ENCODE results near the gene TNS1. TPM values are rescaled to one million over a fixed set of nuclear protein-coding genes. Genes with fewer than 3 reads are reported as not detected.

Gene TNS1
- polyA plus RNA-seq, 4 donors = 56.1 to 65.8 (median 61.6) TPM

DNA sequence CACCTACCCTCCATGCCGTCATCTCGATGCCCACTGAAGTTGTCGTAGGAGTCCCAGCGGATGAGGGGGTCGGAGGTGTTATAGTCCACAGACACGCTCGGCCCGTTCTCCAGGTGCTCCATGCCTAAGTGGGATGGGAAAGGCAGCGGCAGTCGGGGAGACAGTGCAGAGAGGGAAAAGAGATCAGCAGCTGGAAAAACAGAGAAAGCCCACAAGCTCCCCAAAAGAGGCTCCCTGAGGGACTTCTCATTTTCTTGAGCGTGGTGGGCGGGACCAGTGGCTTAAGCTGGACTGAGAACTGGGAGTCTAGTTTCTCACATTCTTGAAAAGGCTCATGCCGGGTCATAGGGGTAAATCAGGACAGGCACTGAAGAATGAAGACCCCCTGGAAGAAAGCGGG lies 121.9 kb downstream of the TNS1 start:
- no peak for DNase-seq (ENCODE audit: low read depth in 4 of 4, low spot score in 3 of 4)

DNA sequence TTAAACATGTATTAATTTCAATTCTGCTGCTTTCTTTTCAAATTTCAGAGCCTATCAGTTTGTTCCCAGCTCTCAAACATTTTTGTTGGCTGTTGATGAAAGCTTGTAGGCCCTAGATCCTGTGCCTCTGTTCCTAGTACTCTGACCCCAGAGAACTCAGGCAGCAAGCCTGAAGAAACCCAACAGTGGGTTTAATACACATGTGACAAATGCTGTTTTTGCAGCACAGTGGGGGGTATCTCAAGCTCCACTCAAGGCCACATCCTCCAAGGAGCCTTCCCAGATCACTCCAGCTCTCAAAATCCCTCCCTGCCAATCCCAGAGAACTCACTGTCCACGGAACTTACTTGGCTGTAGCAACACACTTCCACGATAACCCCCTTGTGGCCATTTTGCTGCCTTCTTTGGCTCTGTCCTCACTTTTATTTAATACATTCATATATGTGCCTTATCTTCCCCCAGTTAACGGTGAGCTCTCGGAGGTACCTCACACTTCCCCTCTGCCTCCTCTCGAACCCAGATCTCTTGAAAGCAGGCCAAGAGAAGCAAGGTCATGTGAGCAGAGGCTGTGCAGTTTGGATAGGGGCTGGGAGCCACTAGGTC lies 122.4 kb downstream of the TNS1 start:
- DNase-seq (ENCODE audit: low read depth in 4 of 4, low spot score in 3 of 4) = no peak

DNA sequence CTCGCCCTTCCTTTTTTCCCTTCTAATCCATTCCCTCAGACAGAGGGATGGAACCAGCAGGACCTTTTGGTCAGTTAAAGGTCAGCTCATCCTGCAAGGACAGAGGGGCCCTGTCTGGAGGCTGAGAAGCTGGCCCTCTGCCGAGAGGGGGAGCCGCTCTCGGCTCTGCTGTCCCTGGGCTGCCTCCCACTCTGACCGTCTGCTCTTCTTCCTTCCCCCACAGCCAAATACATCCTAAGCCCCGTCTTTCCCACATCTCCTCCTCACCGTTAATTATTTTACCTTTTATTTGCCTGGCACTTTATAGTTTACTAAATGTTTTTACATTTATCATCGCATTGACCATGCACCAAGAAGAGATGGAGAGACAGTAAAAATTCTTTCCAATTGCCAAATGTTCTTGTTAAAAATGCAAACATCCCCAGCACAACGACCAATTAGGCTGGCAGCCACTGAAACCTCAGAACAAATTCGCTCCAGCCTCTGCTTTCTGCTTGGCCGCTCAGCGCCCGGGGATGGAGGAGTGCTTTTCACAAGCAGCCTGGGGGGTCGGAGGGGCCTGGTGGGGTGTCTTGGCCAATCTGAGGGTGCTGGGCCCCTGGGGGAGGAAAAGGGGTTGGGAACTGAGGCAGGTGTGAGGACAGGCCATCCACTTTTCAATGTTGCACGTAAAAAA lies 123.7 kb downstream of the TNS1 start:
- no peak for DNase-seq (ENCODE audit: low read depth in 4 of 4, low spot score in 3 of 4)

DNA sequence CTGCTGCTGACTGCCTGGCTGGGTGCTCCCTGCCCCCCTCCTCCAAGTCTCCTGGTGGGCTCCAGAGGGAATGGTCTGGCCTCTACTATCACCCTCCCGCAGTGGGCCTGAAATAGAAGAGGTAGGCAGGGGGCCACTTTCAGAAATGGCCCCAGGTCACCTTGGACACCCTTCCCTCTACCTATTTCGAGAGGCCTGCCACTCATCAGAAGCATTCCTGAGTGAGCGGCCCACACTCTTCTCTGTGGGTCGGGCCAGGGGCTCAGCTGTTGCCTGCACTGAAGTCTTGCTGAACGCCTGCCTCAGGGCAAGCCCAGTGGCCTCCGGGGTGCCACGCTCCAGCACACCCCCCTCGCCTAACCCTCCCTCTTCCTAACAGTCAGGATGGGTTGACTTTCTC lies 124.9 kb downstream of the TNS1 start:
- no peak for DNase-seq (ENCODE audit: low read depth in 4 of 4, low spot score in 3 of 4)

DNA sequence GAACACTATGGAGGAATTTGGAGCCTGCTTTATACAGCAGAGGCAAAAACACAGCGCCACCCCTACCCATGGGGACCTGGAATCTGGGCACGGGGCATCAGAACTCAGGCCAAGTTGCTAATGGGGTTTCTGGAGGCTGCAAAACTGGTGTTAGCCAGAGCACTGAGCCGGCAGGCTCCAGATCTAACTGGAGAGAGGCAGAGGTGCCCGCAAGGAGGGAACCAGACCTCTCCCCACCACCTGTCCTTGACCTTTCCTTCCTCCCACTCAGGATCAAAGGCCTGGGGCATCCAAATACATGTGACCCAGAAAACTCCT lies 126.6 kb downstream of the TNS1 start:
- no peak for DNase-seq (ENCODE audit: low read depth in 4 of 4, low spot score in 3 of 4)

DNA sequence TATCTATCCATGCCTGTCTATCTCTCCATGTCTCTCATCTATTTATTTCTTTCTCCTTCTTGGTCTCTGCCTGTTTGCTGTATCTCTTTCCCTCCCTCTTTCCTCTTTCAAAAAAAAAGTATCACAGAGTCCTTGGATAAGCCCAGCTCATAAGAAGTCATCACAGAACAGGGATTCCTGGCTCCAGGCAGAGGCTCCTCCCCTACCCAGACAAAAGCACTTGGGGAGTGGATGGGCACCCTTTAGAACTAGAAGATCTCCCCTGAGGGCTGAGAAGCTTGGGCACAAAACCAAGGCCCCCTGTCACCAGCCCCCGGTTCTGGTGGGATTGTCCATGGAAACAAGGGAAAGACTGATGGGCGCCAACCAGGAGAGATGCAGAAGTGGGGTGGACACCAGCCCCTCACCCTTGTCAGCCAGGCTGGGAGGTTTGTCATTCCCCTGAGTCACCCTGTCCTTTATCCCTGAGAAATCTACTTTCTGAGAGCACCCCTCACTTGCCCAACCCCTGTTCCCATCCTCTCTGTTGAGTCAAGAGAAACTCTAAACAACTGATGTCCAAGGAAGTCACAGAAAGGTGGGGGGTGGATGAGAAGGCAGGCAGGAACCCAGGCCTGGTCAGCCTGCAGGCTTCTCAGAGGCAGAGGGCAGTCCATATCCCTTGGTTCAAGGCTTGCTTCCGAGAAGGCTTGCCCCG lies 127.1 kb downstream of the TNS1 start:
- DNase-seq (ENCODE audit: low read depth in 4 of 4, low spot score in 3 of 4) = no peak

DNA sequence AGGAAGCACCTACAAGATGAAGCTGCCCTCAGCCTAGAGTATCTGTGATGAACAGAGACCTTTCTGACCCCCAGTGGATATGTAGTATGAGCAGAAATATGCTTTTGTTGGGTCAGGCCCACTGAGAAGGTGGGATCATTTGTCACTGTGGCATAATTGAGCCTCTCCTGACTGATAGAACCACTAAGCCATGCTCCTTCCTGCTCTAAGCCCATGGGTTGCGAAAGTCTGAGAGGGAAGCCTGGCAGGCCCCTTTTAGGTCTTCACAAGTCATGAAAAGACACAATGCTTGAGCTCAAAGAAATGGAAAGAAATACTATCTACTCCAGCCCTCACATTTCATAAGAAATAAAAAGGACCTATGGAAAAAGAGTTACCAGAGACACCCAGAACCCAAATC lies 127.7 kb downstream of the TNS1 start:
- no peak for DNase-seq (ENCODE audit: low read depth in 4 of 4, low spot score in 3 of 4)

DNA sequence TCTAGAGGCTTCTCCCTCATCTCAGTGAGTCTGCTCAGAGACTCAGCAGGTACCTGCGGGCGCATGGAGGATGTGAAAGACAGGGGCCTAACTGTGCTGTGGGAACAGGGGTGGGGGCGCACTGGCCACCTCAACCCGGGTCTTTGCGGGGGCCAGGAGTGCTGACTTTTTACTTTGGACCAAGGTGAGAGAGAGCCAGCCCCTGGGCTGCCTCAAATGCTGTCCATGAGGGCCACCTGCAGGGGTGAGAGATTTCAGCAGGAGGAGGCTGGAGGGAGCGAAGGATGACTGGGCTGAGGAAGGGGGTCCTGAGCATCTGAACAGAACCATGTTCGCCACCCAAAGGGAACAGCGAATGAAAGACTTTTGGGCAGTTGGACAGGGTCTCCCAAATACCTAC lies 129.4 kb downstream of the TNS1 start:
- no peak for DNase-seq (ENCODE audit: low read depth in 4 of 4, low spot score in 3 of 4)

DNA sequence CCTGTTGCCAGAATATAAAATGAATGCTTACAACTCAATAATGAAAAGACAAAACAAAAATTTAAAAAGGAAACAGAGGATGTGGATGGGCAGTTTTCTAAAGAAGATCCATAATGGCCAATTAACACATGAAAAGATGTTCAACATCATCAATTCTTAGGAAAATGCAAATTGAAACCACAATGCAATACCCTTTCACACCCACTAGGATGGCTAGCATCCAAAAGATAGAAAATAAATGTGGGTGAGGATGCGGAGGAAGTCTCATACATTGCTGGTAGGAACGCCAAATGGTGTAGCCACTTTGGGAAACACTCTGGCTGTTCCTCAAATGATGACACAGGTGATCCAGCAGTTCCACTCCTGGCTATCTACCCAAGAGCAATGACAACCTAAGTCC lies 130.5 kb downstream of the TNS1 start:
- no peak for DNase-seq (ENCODE audit: low read depth in 4 of 4, low spot score in 3 of 4)

DNA sequence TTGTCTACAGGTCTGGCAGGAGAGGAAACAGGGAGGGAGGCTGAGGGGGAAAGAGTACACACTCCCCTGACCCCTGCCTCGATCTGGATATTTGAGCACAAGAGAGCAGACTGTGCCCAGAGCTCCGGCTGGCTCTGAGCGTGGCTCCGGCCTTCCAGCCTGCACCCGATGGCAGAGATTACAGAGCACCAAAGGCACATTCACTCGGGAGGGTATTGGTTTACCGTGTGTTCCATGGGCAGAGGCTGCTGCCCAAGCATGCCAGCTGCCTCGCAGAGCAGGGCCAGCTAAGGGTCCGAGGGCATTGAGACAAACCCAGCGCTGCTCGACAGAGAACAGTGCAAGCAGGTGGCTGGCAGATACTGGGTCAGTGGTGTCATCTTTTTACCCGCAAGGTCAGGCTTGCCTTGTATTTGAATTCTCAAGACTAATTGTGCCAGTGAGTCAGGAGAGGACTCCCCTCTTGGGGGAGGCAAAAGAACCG lies 132.2 kb downstream of the TNS1 start:
- DNase-seq (ENCODE audit: low read depth in 4 of 4, low spot score in 3 of 4) = no peak

DNA sequence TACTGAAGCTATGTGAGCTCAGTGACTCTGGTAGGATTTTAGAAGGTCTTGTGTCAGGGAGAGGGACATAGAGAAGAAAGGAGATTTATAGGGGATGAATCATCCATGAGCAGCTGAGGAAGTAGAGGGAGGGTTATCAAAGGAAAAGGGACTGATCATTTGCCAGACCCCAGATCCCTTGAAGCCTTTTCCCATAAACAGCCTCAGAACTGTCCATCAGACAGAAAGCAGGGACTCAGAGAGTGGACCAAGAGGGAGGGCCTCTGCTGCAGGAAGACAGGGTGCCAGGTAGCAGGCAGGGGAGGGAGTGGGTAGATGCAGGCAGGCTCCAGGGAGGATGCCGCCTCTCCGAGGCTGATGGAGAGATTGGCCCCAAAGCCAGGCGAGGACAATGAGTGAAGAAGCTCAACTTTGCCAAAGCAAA lies 133.9 kb downstream of the TNS1 start:
- no peak for DNase-seq (ENCODE audit: low read depth in 4 of 4, low spot score in 3 of 4)

DNA sequence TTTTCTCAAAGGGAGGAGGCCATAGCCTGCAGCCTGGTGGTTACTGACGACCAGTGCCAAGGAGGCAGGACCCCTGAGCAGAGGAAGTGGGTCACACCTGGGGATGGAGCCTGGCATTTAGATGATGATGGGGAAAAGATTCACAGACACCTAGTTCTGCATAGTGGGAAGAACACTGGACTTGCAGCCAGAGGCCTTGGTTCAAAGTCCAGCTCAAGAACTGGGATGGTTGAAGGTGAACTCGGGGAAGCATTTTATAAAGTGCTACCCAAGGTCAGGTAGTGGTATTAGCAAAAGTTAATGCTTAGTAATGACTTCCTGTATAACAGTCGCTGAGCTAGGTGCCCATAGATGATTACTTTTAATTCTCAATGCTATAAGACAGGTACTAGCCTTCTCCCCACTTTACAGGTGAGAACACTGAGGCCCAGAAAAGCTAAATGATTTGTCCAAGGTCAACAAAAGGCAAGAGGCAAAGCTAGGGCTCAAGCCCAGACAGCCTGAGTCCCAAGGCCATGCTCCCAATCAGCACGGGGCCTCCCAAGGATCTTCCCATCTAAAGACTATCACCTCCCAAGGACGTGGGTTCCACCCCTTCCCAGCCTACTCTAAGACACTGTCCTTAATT lies 134.4 kb downstream of the TNS1 start:
- no peak for DNase-seq (ENCODE audit: low read depth in 4 of 4, low spot score in 3 of 4)

DNA sequence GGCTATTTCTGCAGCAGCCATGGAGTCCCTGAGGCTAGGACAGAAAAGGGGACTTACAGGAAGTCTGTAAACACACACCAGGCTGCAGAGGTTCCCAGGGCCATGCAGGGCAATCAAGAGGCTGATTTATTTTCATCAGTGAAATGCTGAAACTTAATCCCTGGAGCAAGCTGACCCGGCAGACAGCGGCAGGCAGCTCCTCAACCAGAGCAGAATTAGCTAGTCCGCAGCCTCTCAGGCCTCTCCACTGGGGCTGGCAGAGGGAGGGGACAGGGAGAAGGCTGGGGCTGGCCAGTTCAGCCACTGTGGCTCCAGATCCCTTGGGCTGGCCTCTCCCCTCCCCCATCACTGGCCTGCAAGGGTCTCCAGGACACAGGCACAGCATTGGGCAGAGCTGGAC lies 136.3 kb downstream of the TNS1 start:
- DNase-seq (ENCODE audit: low read depth in 4 of 4, low spot score in 3 of 4) = peak in 1 of 4 donors; percentile 47

DNA sequence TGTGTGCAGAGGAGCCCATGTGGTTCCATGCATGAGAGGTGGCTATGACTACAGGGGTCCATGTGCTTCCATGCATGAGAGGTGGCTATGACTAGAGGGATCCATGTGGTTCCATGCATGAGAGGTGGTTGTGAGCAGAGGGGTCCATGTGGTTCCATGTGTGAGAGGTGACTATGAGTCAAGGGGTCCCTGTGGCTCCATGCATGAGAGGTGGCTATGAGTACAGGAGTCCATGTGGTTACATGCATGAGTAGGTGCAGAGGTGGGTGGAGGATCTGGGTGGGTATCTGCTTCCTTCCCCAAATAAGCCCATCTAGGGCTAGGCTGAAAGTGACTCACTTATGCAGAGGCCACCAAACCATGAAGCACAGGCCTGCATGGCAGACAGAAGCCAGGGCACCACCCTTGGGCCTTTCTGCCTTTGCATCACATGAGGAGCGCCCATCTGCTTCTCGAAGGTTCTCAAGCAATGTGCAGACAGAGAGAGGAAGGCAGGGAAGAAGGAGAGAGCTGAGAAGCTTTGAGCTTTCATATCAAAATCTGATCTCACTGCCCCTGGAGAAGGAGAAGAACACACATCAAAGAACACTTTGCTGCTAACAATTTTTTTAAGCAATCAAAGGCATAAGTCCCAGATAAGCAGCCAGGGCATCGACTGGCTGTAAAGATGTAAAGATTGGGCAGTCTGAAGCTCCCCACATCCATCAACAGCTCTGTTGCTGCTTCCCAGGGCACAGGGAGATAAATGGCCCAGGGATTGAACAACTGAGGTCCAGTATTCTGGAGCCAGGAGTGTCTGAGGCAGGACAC lies 137.6 kb downstream of the TNS1 start:
- no peak for DNase-seq (ENCODE audit: low read depth in 4 of 4, low spot score in 3 of 4)

DNA sequence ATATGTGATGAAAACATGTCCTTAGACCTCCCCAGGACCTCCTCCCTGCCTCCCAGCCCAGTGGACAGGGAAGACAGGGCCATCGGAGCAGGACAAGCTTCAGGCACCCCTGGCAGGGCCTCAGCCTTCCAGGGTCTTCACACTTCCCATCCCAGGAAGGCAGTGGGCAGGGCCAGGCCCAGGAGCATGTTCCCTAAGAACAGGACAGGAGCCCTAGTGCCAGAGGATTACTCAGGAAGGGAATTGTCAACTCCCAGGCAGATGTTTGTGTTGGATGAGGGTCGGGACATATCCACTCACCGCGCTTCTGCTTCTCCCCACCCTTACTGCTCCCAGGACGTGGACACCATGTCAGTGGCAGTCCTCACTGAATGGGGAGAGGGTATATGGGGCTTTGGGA lies 138.9 kb downstream of the TNS1 start:
- no peak for DNase-seq (ENCODE audit: low read depth in 4 of 4, low spot score in 3 of 4)

DNA sequence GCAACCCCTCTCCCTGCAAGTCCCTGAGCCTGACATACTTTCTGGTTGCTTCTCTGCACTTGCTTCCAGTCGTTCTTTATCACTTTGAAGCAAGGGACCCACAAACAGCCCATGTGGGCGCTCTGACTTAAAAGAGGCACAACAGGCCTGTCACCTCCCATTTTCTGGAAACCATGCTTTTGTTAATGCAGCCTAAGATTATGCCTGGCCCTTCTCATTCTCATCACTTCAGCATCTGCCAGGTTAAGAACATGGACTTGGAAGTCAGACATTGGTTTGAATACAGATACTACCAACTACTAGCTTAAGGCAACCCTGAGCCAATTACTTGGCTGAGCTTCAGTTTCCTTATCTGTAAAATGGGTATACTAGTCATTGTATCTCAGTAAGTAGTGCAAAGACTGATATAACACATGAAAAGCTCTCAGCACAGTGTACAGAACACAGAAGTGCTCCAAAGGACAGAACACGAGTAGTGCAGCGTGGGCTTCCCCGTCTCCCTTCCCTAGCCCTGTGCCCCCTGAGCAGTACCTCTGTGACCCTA lies 141.4 kb downstream of the TNS1 start:
- DNase-seq (ENCODE audit: low read depth in 4 of 4, low spot score in 3 of 4) = no peak

DNA sequence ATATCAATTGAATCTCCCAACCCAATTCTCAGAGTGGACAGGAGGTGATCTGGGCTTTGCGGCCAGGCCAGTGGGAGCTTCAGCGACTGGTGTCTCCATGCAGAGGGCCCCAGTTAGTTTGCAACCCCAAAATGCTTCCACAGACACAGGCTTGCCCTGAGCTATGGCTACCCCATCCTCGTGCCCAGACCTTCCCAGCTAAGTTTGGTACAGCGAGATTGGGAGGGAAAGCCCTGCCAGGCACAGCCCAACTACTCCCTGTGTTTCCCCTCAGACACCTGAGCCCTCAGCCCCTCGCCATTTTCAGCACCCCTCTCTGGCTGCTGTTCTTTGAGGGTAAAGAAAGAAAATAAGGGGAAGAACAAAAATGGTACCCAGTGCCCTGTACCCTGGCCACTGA lies 142.9 kb downstream of the TNS1 start:
- DNase-seq (ENCODE audit: low read depth in 4 of 4, low spot score in 3 of 4) = no peak

DNA sequence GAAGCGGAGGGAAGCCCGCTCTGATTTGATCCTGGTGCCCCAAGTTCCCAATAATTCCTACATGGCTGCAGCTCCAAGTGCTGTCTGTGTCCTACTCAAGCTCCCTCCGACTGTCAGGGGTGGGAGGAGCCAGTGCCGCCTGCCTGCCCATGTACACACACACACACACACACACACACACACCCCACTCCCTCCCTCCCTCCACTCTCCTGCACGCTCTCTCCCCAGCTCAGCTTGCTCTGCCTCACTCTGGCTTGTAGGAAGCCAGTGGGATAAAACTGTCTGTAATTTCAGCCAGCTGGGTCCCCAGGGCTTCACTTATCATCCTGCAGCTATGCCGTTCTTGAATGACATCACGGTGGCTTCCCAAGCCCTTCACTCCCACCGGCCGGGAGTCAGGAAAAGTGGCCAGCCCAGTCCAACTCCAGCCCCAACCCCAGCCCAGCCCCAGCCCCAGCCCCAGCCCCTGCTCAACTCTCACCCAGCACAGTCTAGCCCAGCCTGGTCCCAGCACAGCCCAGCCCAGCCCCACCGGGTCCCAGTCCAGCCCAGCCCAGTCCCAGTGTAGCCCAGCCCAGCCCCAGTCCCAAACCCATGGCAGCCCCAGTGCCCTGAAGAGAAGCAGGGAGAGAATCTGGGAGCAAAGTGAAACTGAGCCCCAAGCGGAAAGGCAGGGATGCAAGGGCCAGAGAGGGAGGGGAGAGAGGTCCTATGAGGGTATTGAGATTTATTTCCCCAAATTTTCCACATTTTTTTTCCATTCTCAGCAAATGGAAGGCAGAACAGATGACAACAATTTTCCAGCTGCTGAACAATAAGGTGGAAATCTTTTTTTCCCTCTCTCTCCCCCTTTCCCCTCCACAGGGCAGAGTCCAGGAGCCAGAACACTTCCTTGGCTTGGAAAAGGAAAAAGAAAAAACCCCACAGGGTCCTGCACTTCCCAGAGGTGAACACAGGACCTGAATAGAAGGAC lies 144.0 kb downstream of the TNS1 start:
- peak; percentile 71 to 90 (median 90) for DNase-seq (ENCODE audit: low read depth in 4 of 4, low spot score in 3 of 4)
